HG03039 (cell line): ENCODE measurements around the gene UNC5B.
"Not testable (repeated sequence)": the region's sequence is repeated elsewhere in the genome, so short reads cannot be mapped to it uniquely, and the experiment has no call there.

Source experiments
- ATAC-seq: cut with Tn5 transposase; IDR thresholded peaks from one replicate; pipeline ENCODE4 v1.9.1; 2021; ENCODE audit warnings: mild to moderate bottlenecking, moderate library complexity; ENCODE audit not compliant: unreplicated experiment

UNC5B gene

GRCh38 chr10:71265618-71266146, 53.3 kb downstream of the UNC5B start:
- no peak for ATAC-seq

- no peak for ATAC-seq
Observed at GRCh38 chr10:71266147-71266917, 54.0 kb downstream of the UNC5B start.

GRCh38 chr10:71266918-71267442, 54.6 kb downstream of the UNC5B start:
- ATAC-seq = no peak

- no peak for ATAC-seq
Observed at GRCh38 chr10:71267508-71268240, 55.3 kb downstream of the UNC5B start.

GRCh38 chr10:71268247-71268691, 55.9 kb downstream of the UNC5B start:
- ATAC-seq = no peak

- ATAC-seq = no peak
Observed at GRCh38 chr10:71268758-71269157, 56.4 kb downstream of the UNC5B start.

- no peak for ATAC-seq
Observed at GRCh38 chr10:71269301-71270288, 57.2 kb downstream of the UNC5B start.

GRCh38 chr10:71270301-71271220, 58.2 kb downstream of the UNC5B start:
- no peak for ATAC-seq

GRCh38 chr10:71271662-71272055, 59.3 kb downstream of the UNC5B start:
- no peak for ATAC-seq

- no peak for ATAC-seq
Observed at GRCh38 chr10:71272056-71272771, 59.8 kb downstream of the UNC5B start.

GRCh38 chr10:71272974-71273373, 60.6 kb downstream of the UNC5B start:
- not testable (repeated sequence) for ATAC-seq

- no peak for ATAC-seq
Observed at GRCh38 chr10:71273506-71273905, 61.1 kb downstream of the UNC5B start.

- ATAC-seq = no peak
Observed at GRCh38 chr10:71274901-71275796, 62.8 kb downstream of the UNC5B start.

- ATAC-seq = no peak
Observed at GRCh38 chr10:71276873-71277272, 64.5 kb downstream of the UNC5B start.

GRCh38 chr10:71277914-71278665, 65.7 kb downstream of the UNC5B start:
- no peak for ATAC-seq

- ATAC-seq = no peak
Observed at GRCh38 chr10:71278691-71279588, 66.6 kb downstream of the UNC5B start.
